Stimulated activated CD4-positive, alpha-beta T cell treated with anti-CD3 and anti-CD28 coated beads, Interleukin-1b, Interleukin-23, amount 100 ng/mL, for 24 hours (primary cell): Measurements from ENCODE around the gene LHX6.

Experiments used
- DNase-seq, 4 experiments: peaks; one replicate each; pipeline ENCODE4 v3.0.0-alpha.2; 2020; ENCODE audit warnings: low read depth in 4 of 4, low spot score in 1 of 4

The LHX6 gene

DNA sequence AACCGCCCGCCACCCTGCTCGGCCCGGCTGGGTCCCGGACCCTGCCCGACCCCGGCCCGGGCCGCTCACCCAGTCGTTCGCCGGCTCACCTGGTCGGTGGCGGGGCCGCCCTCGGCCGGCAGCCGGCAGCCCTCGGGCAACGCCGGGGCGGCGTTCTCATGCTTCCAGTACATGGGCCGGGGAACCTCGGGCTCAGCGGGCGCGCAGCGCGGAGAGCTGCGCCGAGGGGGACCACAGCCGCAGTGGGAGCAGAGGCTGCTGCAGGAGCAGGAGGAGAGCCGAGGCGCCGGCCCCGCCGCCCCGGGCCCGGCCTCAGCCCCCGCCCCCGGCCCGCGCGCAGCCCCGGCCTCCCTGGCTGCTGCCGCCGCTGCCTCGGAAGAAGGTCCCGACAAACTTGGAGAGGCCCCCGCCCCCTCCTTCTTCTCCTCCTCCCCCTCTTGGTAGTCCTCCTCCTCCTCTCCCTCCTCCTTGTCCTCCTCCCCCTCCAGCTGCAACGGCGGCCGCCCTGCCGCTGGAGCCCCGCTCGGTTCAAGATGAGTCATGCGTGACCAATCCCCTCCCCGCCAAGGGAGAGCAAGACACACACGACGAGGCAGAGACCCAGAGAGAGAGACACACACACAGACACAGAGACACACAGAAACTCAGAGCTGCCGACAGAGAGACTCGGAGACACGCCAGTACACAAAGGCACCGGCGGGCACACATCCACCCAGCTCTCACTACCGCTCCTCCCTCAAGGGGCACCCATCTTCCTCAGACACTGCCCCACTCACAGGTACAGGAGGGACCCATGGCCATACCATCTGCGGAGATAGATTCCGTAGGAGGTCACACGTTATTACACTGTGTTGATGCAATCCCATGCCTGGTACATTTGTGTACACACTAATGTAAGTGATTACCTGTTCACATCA is at the start of gene LHX6:
LHX6 (minus strand) TSS at position 390 of the 917 bp plus-strand sequence; CDS start at position 173, 217 bp downstream.
- no peak for DNase-seq

DNA sequence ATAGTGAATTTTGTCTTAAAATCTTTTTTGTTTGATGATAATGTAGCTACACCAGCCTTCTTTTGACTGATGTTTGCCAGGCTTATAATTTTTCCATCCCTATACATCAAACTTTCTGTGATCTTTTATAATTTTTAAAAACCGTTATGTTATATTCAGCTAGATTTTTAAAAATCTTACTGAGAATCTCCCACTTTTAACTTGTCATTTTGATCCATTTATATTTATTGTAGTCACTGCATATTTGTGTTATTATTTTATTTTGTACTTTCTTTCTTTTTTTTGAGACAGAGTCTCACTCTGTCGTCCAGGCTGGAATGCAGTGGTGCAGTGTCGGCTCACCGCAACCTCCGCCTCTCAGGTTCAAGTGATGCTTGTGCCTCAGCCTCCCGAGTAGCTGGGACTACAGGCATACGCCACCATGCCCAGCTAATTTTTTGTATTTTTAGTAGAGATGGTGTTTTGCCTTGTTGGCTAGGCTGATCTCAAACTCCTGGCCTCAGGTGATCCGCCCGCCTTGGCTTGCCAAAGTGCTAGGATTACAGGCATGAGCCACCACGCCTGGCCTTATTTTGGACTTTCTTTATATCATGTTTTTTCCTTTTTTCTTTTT is 48.6 kb upstream of the LHX6 start:
- DNase-seq, result no peak

GRCh38 chr9:122276096-122276495 is 47.3 kb upstream of the LHX6 start:
- no peak for DNase-seq

- DNase-seq, result no peak
These were observed 45.3 kb upstream of the LHX6 start for GRCh38 chr9:122274055-122274454.

DNA sequence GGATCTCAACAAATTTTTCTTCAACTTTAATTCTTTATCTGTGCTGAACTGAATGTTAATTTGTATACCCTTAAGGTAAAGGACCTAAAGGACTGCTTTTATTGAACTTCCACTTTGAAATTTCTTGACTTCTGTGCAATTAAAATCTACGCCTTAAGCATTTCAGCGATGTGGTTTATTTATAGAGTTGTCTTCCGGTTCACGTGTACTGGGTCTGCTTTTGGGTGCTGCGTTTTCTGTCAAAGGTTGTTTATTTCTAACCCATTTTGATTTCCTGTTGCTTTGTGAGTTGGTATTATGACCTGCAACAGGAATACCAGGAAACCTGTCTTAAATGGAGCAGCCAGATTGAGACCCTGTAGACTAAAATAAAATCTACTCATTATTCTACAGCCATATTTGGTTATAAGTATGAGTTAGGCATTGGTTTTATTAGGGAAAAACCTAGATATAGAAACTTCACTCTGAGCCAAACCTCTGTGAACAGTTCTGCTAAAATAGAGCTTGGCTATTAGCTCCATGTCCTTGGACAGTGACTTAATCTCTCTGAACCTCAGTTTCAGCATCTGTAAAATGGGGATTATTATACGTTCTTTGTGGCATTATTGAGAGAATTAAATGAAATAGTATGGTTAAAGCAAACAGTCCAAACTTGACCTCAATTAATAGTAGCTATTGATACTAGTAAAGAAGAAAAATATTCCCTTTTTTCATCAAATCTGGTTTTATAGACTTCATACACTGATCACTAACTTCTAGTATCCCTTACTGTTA is 39.5 kb upstream of the LHX6 start:
- no peak for DNase-seq

GRCh38 chr9:122265149-122265915 is 36.6 kb upstream of the LHX6 start:
- DNase-seq, result peak in 1 of 4 experiments; percentile 7

DNA sequence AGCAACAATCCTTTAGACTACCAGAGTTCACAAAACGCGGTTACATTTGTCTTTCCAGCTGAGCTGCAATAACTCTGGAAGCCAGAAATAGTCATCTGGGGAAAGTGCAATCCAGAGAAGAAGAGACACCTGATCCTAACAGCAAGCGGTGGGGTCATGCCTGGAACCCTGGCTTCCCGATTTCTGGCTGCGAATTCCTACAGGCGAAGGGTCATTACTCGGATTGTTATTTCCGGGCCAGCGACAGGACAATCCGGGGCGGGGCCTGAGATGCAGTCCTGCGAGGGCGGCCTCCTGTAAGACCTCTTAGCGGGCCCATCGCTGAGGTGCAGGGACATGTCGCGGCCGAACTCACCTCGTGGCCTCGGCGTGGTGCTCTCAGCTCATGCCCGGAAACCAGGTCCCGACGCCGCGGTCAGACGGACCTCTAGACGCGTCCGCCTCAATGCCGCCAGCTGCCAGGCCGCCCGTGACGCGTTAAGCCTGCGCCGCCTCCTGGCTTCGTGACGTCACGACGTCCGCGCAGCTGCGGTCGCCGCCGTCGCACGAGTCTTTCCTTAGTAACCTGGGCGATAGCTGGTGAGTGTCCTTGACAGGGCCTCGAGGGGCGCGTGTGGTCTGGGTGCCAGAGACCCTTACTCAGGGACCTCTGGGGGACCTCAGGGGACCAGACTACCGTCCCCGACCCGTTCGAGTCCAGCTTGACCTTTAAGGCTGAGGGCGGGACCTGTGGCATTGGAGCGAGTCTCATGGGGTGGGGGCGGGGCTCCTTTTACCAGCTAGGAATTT is 35.8 kb upstream of the LHX6 start, which contains the start of the genes MRRF and RBM18:
MRRF (plus strand) TSS at position 523 of the 789 bp plus-strand sequence. CDS start 6,010 bp downstream, outside the sequence.
RBM18 (minus strand) TSS at position 481 of the 789 bp plus-strand sequence. CDS start 3,348 bp downstream, outside the sequence.
- peak; percentile 72 to 89 (median 78) for DNase-seq

DNA sequence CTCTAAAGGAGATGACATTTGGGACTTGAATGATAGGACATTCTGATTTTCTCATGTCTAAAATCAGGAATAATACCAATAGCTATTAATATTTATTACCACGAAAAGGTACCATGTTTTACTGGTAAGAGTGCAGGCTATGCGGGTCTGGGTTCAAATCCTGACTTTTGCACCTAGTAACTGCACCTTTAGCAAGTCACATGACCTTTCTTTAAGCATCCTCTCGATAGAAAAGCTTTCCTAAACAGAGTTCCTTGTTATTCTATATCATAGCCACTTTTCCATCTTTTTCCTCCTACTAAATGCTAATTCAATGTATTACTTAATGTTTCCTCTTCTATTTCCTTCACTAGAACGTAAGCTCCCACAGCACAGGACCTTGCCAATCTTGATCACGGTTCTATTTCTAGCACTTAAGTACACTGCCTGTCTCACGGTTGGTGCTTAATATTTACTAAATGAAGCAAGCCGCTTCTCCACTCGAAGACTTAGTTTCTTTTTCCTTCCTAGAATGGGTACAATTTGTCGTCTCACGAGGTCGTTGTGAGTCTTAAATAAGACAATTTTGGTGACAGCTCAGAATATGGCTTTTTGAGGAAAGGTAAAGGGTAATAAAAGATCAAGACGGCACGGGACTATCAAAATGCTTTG is 35.1 kb upstream of the LHX6 start:
- DNase-seq, result no peak

DNA sequence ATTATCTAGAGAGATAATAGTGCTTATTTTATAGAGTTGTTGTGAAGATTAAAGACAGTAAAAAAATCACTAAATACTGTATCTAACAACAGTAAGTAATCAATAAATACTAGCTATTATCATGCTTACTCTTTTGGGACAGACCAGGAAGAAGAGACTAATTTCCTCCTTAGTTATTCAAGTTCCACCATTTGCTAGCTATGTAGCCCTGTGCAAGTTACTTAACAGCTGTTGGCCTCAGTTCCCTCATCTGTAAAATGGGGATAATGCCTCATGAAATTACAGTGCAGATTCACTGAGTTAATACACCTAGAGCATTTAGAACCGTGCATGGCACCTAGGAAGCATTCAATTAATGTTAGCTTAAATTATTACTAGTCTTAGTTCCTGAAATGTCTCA is 33.3 kb upstream of the LHX6 start:
- DNase-seq, result no peak

DNA sequence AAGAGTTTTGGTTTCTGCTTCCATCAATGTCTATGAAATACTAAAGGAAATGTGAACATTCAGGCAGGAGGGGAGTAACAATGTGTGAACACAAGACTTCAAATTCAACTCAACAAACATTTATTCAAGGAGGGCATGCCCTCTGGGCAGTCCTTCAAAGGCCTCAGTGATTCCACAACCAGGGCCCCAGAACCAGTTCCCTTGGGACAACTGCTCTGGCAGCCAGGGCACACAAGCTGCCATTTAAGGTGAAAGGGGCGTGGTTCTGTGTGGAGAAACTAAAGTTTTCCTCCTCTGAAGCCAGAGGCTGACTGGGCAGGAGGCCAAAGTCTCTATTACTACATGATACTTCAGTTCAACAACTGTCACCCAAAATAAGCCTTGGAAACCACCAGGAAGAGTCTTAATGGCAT is 32.7 kb upstream of the LHX6 start:
- DNase-seq, result no peak

DNA sequence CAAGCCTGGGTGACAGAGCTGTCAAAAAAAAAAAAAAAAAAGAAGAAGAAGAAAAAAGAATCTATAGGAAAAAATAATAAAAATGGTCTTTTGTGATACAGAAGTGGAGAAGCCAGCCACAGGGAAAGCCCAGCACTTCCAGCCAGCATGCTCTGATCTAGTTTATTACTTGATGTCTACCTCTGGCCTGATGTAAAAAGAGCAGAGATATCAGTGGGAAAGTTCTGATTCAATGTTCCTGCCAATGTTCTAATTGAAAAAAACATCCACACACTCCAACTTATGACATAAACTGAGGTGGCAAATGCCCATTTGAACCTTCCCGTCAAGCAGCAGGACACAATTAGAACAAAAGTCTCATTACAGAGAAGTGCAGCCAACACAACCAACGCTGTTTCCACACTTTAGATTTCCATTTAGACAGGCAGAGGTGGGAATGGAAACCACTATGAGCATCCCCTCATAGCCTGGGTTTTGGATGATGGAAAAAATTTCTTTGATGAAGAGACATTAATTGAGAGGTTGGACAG is 30.2 kb upstream of the LHX6 start:
- DNase-seq, result no peak

GRCh38 chr9:122256206-122256605 is 27.4 kb upstream of the LHX6 start:
- no peak for DNase-seq

DNA sequence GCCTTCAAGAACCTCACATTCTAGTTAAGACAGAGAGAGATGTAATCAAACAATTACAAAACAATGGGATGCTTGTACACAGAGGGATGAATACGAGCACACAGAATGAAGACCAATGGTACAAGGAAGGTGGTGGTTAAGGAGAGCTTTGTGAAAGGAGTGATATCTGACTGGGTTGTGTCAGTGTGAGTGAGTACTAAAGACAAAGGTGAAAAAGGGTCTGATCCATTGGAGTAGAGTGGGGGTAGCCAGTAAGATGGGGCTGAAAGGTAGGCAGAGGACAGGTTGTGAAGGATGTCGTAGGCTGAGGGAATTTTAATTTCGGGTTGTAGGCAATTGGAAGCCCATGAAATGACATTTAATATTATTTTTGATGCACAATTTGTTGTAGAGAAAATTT is 26.0 kb upstream of the LHX6 start:
- no peak for DNase-seq

DNA sequence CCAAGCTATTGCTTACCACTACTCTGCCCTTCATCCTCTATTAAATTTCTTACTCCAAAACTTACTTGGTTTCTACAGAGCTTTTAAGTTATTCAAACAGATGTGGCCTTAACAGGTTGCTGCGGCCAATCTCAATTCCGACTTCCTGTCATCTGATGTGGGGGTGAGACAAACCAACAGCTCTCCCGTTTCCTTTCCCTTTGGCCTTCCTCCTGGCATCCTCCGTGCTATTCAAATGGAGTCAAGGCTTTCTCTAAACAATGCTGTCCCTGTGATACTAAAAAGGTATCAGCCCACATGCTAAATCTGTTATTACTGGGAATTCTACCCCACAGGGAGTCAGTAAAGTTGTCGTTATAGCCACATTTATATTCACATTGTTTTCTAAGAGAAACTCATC is 24.0 kb upstream of the LHX6 start:
- DNase-seq, result no peak

DNA sequence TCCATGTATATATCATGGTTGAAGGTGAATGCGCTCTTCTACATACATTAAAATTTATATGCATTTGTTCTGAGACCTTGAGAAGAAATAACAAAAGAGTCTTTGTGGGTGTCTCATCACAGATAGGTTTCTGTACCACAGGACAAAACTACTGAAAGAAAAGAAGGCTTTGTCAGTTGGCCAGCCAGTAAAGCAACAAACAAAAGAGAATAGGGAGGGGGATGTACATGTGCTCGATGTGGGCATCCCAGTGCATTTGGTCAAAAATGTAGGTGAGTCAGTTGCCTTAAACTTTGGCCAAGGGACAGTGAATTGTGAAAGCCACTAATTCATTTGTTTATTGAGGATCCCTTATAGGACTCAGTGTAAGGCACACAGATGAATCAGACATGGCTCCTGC is 22.6 kb upstream of the LHX6 start:
- DNase-seq, result no peak

DNA sequence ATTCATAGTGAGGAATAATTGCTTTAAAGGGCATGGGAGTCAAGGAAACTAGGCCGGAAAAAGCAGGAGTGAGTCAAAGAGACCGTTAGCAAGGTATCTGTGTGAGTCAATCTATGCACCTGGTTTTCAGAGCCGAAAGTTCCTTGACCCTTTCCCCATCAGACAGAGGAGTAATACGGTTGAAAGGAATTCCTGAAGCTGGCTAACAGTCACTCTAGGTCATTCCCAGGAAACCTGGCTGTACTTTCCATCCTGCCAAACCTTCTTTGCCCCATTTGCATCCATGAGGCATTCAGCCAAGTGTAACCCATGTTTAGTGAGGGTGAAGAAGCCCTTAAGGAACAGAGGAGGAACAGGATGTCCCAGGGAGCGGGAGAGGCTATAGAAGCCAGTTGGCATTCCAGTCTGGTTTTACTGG is 19.7 kb upstream of the LHX6 start:
- no peak for DNase-seq

- DNase-seq, result no peak
These were observed 17.9 kb upstream of the LHX6 start for GRCh38 chr9:122246666-122247065.

DNA sequence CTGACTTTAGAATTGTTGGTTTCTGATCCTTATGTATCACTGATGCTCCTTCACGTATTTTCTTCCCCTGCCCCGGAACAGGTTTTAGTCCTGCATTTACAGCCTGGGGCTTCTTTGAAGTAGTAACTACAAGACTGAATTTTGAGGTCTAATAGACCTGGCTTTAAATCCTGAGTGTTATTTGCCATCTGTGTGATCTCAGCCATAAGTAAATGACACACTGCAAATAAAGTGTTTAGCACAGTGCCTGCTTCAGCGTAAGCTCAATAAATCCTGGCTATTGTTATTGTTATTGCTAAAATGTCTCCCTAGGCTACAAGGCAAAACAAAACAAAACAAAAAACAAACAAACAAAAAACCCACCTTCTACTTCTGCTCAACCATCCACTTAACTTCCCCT is 15.6 kb upstream of the LHX6 start:
- DNase-seq, result no peak

DNA sequence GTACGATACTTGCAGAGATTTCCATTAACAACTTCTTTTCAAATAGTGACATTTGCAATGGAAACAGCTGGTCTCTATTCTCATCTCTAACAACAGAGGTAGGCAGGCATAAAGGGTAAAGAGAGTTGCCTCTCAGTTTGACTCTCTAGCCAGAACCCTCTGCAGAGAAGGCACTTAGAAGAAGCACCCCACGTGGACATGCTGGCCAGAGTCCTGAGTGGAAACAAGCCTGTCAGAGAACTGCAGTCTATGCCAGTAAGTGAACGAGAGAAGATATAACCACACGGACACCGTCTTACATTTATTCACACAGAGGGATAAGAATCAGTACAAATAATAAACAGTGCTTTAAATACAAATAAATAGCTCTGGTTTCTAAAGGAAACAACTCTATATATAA is 11.0 kb upstream of the LHX6 start:
- no peak for DNase-seq
